GM12801 (cell line): ENCODE data around the gene FRMD8.

ENCODE experiments used
- CTCF ChIP-seq: IDR thresholded peaks from one replicate; pipeline ENCODE4 v1.5.1; 2011; ENCODE audit warnings: control low read depth; ENCODE audit not compliant: insufficient read length; ENCODE audit errors: extremely low read depth

The FRMD8 gene

GRCh38 chr11:65426839-65427690 lies 40.6 kb downstream of the FRMD8 start:
- no peak for TF ChIP-seq CTCF

GRCh38 chr11:65427691-65428577 lies 41.5 kb downstream of the FRMD8 start:
- no peak for TF ChIP-seq CTCF

GRCh38 chr11:65428578-65429067 lies 42.2 kb downstream of the FRMD8 start:
- TF ChIP-seq CTCF: no peak

GRCh38 chr11:65429068-65429681 lies 42.7 kb downstream of the FRMD8 start:
- TF ChIP-seq CTCF: no peak

GRCh38 chr11:65429724-65430405 lies 43.4 kb downstream of the FRMD8 start:
- no peak for TF ChIP-seq CTCF

GRCh38 chr11:65430406-65431217 lies 44.2 kb downstream of the FRMD8 start:
- no peak for TF ChIP-seq CTCF
